HUES6 (cell line): ENCODE results near the gene EP400.

Experiments used
- H3K27ac ChIP-seq: 2 replicates; pipeline ENCODE4 v1.7.0; 2013; ENCODE audit warnings: low read depth, mild to moderate bottlenecking, low read length, inconsistent platforms
- H3K27me3 ChIP-seq: 2 replicates; pipeline ENCODE4 v1.6.1; 2013; ENCODE audit warnings: low read length; ENCODE audit not compliant: control insufficient read depth, insufficient read depth
- H3K36me3 ChIP-seq: 2 replicates; pipeline ENCODE4 v1.6.1; 2013; ENCODE audit warnings: low read length; ENCODE audit not compliant: control insufficient read depth, insufficient read depth
- H3K4me1 ChIP-seq: 2 replicates; pipeline ENCODE4 v1.6.1; 2013; ENCODE audit warnings: low read length; ENCODE audit not compliant: control insufficient read depth, insufficient read depth
- H3K4me3 ChIP-seq: 2 replicates; pipeline ENCODE4 v1.5.1; 2013; ENCODE audit warnings: low read depth, low read length
- H3K9ac ChIP-seq: one replicate; pipeline ENCODE4 v1.6.1; 2013; ENCODE audit warnings: mild to moderate bottlenecking, low read length
- H3K9me3 ChIP-seq: 2 replicates; pipeline ENCODE4 v1.6.1; 2013; ENCODE audit warnings: low read depth, low read length; ENCODE audit not compliant: control insufficient read depth, insufficient read depth

EP400 gene

DNA sequence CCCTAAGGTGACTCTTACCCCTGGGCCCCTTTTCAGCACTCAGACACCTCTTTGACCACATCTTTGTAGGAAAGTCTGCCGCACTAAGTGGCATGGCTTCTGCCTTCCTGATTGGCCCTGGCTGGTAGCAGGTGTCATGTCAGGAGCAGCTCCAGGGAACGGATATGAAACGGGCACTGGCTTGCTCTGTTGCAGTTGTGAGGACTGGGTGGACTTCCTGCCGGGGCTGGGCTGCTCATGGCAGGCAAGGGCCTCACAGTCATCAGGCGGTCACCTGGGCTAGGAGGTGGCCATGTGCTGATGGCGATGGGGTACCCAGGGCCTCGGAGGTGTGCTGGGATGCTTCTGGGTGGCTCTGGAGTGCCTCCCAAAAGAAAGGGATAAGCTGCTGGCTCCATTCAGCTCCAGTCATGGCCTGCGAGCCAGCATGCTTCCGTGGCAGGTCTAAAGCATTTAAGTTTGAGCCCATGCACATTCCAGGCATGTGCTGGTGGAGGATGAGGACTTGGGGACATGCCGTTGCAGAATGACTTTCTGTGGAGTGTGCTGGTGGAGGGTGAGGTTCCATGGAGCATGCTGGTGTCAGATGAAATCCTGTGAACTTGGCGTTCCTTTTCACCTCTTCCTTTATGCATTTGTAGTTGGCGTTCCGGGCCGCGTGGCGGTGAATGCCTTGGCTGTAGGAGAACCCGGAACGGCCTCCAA, 77.2 kb downstream of the EP400 start:
- Histone ChIP-seq H3K27me3 (no peaks in the 10 kb centered on the region), H3K9ac (no peak overlapping the region), H3K4me3 (no peak overlapping the region), H3K9me3 (no peaks in the 10 kb centered on the region), H3K4me1 (no peaks in the 10 kb centered on the region), H3K27ac (no peak overlapping the region), H3K36me3 (peaks cover 94% of the 10 kb centered on the region)

DNA sequence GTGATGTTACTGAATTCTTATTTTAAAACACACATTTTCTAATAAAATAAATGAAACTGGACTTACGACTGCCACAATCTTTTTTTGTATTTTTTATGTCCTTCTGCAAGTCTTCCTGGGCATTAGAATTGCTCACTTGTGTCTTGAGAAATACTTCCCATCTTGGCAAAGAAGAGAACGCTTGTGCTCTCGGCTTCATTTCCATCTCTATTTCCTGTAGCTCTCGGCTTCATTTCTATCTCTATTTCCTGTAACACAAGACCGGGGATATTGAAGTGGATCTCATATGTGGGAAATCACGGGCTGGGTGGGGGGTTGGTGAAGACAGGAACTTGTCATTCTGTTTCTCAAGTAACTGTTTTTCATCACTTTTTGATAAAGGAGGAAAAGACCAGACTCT, 77.9 kb downstream of the EP400 start:
- Histone ChIP-seq H3K36me3 (peaks cover 93% of the 10 kb centered on the region), H3K27me3 (no peaks in the 10 kb centered on the region), H3K9ac (no peak overlapping the region), H3K9me3 (no peaks in the 10 kb centered on the region), H3K27ac (no peak overlapping the region), H3K4me3 (no peak overlapping the region), H3K4me1 (no peaks in the 10 kb centered on the region)

DNA sequence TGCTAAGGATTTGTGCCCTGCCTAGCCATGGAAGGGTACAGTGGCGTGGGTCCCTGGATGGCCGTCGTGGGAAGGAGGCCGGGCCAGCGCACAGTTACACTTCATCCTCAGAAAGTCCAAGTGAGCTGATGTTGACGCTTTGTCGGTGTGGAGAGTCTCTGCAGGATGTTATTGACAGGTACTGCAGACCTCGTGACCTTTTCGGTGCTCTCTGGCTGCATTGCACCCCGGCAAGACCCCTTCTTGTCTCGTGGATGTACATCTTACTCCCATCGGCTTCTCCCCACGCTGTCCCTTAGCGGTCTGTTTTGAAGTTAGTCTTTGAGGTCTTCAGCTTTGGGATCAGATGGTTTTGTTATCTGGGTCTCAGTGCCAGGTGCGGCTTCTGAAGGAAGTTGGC, 78.4 kb downstream of the EP400 start:
- Histone ChIP-seq H3K27me3 (no peaks in the 10 kb centered on the region), H3K9ac (no peak overlapping the region), H3K9me3 (no peaks in the 10 kb centered on the region), H3K4me3 (no peak overlapping the region), H3K4me1 (no peaks in the 10 kb centered on the region), H3K36me3 (peaks cover 96% of the 10 kb centered on the region), H3K27ac (no peak overlapping the region)

DNA sequence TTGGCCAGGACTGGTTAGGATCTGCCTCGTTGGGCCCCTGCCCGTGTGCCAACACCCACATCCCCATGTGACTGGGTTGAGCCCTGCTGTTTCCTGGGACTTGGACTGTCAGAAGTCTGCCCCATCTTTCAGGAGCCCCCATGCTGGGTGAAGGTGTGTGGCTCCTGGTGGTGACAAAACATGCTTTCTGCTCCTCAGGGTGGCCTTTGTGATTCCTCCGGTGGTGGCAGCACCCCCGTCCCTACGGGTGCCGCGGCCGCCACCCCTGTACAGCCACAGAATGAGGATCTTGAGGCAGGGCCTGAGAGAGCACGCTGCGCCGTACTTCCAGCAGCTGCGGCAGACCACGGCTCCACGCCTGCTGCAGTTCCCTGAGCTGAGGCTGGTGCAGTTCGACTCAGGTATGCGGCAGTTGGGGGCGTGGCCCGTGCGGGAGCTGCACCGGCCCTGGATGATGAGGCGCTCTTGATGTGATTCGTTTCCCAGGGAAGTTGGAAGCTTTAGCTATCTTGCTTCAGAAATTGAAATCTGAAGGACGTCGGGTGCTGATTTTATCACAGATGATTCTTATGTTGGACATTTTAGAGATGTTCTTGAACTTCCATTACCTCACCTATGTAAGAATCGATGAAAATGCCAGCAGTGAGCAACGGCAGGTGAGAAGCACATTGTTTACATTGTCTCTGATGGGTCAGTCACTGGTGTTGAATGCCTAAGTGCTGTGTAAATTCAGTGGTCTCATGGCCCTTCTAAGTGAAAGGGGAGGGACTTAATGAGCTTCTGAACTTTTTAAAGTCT, 80.0 kb downstream of the EP400 start:
- Histone ChIP-seq H3K4me3 (no peak overlapping the region), H3K9me3 (no peaks in the 10 kb centered on the region), H3K36me3 (peaks cover 97% of the 10 kb centered on the region), H3K4me1 (no peaks in the 10 kb centered on the region), H3K27me3 (no peaks in the 10 kb centered on the region), H3K27ac (no peak overlapping the region), H3K9ac (no peak overlapping the region)

DNA sequence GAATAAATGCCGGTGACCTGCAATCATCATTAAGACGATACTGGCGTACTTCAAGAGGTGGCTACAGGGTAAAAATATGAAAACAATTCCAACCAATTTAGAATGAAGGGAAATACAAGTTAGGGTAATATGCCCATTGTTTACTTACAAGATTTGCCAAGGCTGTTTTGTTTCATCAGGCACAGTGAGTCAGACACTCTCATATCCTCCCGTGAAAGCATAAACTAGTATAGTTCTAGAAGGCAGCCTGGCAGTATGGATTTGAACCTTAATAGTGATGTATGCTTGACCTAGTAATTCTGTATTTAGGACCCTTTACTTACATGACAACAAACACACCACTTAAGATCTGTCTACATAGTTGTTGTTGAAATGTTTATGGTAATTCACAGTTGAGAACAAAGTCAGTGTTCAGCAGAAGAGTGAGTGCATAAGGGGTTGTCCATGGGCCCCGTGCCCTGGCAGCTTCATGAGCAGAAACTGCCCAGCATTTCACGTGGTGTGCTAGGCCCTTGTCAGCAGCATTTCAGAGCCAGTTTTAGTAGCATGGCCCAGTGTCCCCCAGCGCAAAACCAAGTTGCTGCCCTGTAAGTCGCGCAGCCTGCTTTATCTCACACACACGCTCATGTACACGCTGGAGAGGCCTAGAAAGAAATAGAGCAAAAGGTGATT, 80.8 kb downstream of the EP400 start:
- H3K4me1 ChIP-seq: no peaks in the 10 kb centered on the region
- H3K27ac ChIP-seq: no peak overlapping the region
- no peak overlapping the region for H3K4me3 ChIP-seq
- H3K9me3 ChIP-seq: no peaks in the 10 kb centered on the region
- H3K9ac ChIP-seq: no peak overlapping the region
- H3K27me3 ChIP-seq: no peaks in the 10 kb centered on the region
- H3K36me3 ChIP-seq: peaks cover 97% of the 10 kb centered on the region

DNA sequence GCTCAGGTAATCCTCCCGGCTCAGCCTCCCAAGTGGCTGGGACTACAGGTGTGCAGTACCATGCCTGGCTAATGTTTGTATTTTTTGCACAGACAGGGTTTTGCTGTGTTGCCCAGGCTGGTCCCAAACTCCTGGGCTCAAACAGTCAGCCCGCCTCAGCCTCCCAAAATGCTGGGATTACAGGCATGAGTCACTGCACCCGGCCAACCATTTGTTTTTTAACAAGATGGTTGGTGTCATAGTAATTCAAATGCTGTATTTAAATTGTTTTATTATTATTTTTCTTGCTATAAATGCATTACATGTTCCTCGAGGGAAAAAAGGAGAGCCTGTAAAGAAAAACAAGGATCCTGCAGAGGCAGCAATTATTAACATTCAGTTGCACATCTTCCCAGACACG, 83.9 kb downstream of the EP400 start:
- peaks cover 97% of the 10 kb centered on the region for H3K36me3 ChIP-seq

DNA sequence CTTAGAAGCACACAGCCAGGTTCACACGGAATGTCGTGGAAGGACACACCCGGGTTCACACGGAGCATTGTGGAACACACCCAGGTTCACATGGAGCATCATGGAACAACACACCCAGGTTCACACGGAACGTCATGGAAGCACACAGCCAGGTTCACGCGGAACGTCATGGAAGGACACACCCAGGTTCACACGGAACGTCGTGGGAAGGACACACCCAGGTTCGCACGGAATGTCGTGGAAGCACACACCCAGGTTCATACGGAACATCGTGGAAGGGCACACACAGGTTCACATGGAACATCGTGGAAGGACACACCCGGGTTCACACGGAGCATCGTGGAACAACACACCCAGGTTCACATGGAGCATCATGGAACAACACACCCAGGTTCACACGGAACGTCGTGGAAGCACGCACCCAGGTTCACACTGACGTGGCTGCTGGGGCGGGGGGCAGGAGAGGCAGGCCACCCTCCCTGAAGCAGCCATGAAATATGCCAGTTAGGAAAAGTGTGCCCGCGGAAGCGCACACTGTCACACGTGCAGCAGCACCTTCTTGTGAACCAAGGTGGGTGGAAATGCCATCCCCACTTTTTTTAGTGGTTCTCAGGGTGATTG, 86.4 kb downstream of the EP400 start:
- H3K27me3 ChIP-seq: no peaks in the 10 kb centered on the region
- H3K27ac ChIP-seq: no peak overlapping the region
- no peak overlapping the region for H3K9ac ChIP-seq
- H3K4me3 ChIP-seq: no peak overlapping the region
- H3K4me1 ChIP-seq: no peaks in the 10 kb centered on the region
- H3K36me3 ChIP-seq: peaks cover 91% of the 10 kb centered on the region
- no peaks in the 10 kb centered on the region for H3K9me3 ChIP-seq

More for the DNA sequence above, 83.9 kb downstream of the EP400 start:
- H3K9ac ChIP-seq: no peak overlapping the region
- no peaks in the 10 kb centered on the region for H3K27me3 ChIP-seq
- H3K4me3 ChIP-seq: no peak overlapping the region
- no peak overlapping the region for H3K27ac ChIP-seq
- H3K4me1 ChIP-seq: no peaks in the 10 kb centered on the region
- no peaks in the 10 kb centered on the region for H3K9me3 ChIP-seq

DNA sequence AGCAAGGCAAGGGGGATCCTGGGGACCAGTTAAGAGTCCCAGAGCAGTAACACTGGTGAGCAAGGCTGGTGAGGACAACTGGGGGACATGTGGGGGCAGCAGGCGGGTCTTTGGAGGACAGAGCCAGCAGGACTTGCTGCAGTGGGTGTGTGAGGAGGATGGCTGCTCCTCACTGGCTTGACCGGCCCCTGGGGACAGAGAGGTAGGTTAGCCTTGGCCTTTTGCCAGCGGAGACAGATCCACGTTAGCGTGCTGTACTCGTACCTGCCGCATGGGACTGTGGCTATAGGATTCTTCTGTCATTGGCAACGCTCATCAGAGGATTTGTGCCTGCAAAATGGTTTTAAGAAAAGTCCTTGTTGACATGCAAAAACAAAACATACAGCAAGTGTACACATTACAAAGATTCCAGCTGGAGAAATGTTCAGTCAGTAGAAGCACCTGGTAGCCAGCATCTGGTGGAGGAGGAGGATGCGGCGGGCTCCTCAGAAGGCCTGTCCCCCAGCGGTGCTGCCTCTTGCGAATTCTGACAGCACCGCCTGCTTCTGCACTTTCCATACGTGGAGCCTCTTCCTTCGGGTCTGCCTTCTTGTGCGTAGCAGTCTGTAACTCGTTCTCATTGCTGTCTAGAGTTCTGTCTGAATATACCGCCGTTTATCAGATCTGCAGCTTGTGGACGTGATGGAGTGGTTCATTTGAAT, 91.3 kb downstream of the EP400 start:
- H3K27ac ChIP-seq: no peak overlapping the region
- H3K27me3 ChIP-seq: no peaks in the 10 kb centered on the region
- H3K9ac ChIP-seq: no peak overlapping the region
- H3K36me3 ChIP-seq: peaks cover 88% of the 10 kb centered on the region
- H3K4me3 ChIP-seq: no peak overlapping the region
- H3K4me1 ChIP-seq: peaks cover 1% of the 10 kb centered on the region; the same call in 1 of the 2 replicates
- H3K9me3 ChIP-seq: no peaks in the 10 kb centered on the region

DNA sequence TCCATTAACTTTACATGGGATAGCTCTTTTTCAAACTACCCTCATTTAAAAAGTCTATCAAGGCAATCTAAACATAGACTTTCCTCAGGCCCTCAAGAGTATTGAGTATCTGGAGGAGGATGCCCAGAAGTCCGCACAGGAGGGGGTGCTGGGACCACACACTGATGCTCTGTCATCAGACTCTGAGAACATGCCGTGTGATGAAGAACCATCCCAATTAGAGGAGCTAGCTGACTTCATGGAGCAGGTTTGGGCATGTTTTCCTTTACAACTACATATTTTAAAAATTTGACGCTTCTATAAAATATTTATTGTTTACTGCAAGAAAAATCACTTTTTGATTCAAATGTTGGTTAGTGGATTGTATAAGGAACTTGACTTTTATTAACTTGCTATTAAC, 93.5 kb downstream of the EP400 start:
- Histone ChIP-seq H3K4me1 (peaks cover 11% of the 10 kb centered on the region; the same call in 1 of the 2 replicates), H3K36me3 (peaks cover 78% of the 10 kb centered on the region), H3K4me3 (no peak overlapping the region), H3K27ac (no peak overlapping the region), H3K9me3 (no peaks in the 10 kb centered on the region), H3K27me3 (no peaks in the 10 kb centered on the region), H3K9ac (no peak overlapping the region)

DNA sequence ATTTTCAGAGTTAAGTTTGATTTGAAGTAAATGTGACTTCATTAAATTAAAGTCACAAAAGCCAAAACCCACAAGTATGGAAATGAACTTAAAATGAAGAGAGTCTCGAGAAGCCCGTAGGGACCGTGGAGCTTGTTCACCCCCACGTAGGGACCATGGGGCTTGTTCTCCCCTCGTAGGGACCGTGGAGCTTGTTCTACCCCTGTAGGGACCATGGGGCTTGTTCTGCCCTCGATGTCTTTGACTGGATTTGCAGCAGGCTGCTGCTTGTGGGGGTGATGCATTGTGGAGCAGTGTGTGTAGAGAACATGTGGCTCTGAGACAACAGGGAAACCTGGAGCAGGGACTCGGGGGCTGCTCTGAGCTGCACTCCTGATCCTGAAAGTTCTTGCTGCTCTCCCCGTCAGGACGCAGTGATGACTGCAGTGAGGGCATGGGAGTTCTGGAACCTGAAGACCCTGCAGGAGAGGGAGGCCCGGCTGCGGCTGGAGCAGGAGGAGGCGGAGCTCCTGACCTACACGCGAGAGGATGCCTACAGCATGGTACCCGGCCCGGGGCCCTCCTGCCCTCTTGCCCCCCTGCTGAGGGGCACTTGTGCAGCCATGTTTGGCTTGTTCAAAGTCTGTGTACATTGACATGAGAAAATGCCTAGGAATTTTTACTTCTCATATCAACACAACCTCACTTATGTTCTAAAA, 94.2 kb downstream of the EP400 start:
- peaks cover 11% of the 10 kb centered on the region; the same call in 1 of the 2 replicates for H3K4me1 ChIP-seq
- no peak overlapping the region for H3K9ac ChIP-seq
- peaks cover 75% of the 10 kb centered on the region for H3K36me3 ChIP-seq
- H3K4me3 ChIP-seq: no peak overlapping the region
- H3K9me3 ChIP-seq: no peaks in the 10 kb centered on the region
- H3K27me3 ChIP-seq: no peaks in the 10 kb centered on the region
- H3K27ac ChIP-seq: no peak overlapping the region
